Sigmoid colon (tissue), 4 donors: ENCODE measurements around the gene TIAM1.

ENCODE experiments used
- CTCF ChIP-seq, 4 experiments: fragments of 450-650 bp in 3 of 4; fragments of 200-600 bp in 1 of 4; IDR thresholded peaks; one replicate each; pipeline ENCODE4 v1.5.1; 2016 to 2019; ENCODE audit warnings: antibody characterized with exemption in 4 of 4, mild to moderate bottlenecking in 3 of 4, moderate library complexity in 2 of 4
- EP300 ChIP-seq, 4 donors: sonication (generic); formaldehyde crosslinking; IDR thresholded peaks; one replicate each; pipeline ENCODE4 v1.6.1; 2017; ENCODE audit warnings: antibody characterized with exemption in 4 of 4
- POLR2A ChIP-seq, 2 donors: fragments of 450-650 bp; IDR thresholded peaks; one replicate each; pipeline ENCODE4 v1.6.1; 2016; ENCODE audit warnings: antibody characterized with exemption in 2 of 2, mild to moderate bottlenecking in 2 of 2, moderate library complexity in 2 of 2
- POLR2AphosphoS5 ChIP-seq, 4 donors: sonication (generic); formaldehyde crosslinking; IDR thresholded peaks; one replicate each; pipeline ENCODE4 v1.6.1; 2017; ENCODE audit warnings: antibody characterized with exemption in 4 of 4

GRCh38 chr21:31248598-31248997 is 95.5 kb downstream of the TIAM1 start:
- TF ChIP-seq POLR2A (IDR thresholded peaks at IDR 0.05) = no peak
- TF ChIP-seq CTCF (IDR thresholded peaks at IDR 0.05) = no peak
- no peak for TF ChIP-seq EP300 (IDR thresholded peaks at IDR 0.05)
- no peak for TF ChIP-seq POLR2AphosphoS5 (IDR thresholded peaks at IDR 0.05)
